Gastroesophageal sphincter (tissue), 3 donors: ENCODE measurements around the gene USP26.

Source experiments
- CTCF ChIP-seq, 4 experiments: fragments of 200-600 bp in 2 of 4; fragments of 450-650 bp in 2 of 4; sonication (generic) in 1 of 4; IDR thresholded peaks; one replicate each; pipeline ENCODE4 v1.5.1; 2017 to 2019; ENCODE audit warnings: antibody characterized with exemption in 4 of 4, mild to moderate bottlenecking in 2 of 4, moderate library complexity in 2 of 4
- EP300 ChIP-seq: sonication (generic); formaldehyde crosslinking; IDR thresholded peaks from one replicate; pipeline ENCODE4 v1.6.1; 2017; ENCODE audit warnings: antibody characterized with exemption, mild to moderate bottlenecking
- POLR2A ChIP-seq, 2 donors: fragments of 450-650 bp; IDR thresholded peaks; one replicate each; pipeline ENCODE4 v1.6.1; 2017; ENCODE audit warnings: antibody characterized with exemption in 2 of 2, mild to moderate bottlenecking in 2 of 2, moderate library complexity in 1 of 2
- POLR2AphosphoS5 ChIP-seq: sonication (generic); formaldehyde crosslinking; IDR thresholded peaks from one replicate; pipeline ENCODE4 v1.6.1; 2017; ENCODE audit warnings: antibody characterized with exemption

GRCh38 chrX:133072566-133072965 lies 24.3 kb downstream of the USP26 start:
- TF ChIP-seq CTCF (IDR thresholded peaks at IDR 0.05) (no peak), POLR2A (IDR thresholded peaks at IDR 0.05) (no peak), EP300 (no peak), POLR2AphosphoS5 (no peak)
